ENCODE results near the gene DUSP10. TPM values are rescaled to one million over a fixed set of nuclear protein-coding genes. Genes with fewer than 3 reads are reported as not detected.

The DUSP10 gene
- total and polyA plus RNA-seq, 7 donors = 2.5 to 19.9 (median 11.4) TPM

DNA sequence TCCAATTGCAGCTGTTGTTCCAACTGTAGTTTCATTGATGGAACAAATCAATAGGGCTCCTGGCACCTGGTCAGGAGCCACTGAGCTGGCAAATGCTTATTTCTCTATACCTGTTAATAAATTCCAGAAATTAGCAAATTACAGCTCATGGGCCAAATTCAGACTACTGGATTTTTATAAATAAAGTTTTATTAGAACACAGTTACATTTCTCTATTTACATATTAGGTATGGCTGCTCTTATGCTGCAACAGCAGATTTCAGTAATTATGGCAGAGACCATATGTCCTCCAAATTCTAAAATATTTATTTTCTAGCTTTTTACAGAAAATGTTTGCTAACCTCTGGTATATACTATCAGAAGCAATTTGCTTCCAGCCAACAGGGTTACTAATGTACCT, 47.8 kb downstream of the DUSP10 start:
- H3K4me1 ChIP-seq = peaks cover 0 to 26% (median 9%) of the 10 kb centered on the region in 4 donors
- H3K36me3 ChIP-seq = no peaks in the 10 kb centered on the region
- intact Hi-C loops (cut with DNase I) = no loop called here
- H3K27ac ChIP-seq = no peak overlapping the region
- no peaks in the 10 kb centered on the region for H3K27me3 ChIP-seq
- DNase-seq = no peak
- TF ChIP-seq POLR2AphosphoS5 (IDR thresholded peaks at IDR 0.05) (no peak), CTCF (IDR thresholded peaks at IDR 0.05) (no peak), POLR2A (IDR thresholded peaks at IDR 0.05) (no peak), EP300 (IDR thresholded peaks at IDR 0.05) (no peak)
- H3K4me3 ChIP-seq = no peak overlapping the region
- H3K9me3 ChIP-seq = peaks cover 0 to 3% (median 0%) of the 10 kb centered on the region in 4 donors

DNA sequence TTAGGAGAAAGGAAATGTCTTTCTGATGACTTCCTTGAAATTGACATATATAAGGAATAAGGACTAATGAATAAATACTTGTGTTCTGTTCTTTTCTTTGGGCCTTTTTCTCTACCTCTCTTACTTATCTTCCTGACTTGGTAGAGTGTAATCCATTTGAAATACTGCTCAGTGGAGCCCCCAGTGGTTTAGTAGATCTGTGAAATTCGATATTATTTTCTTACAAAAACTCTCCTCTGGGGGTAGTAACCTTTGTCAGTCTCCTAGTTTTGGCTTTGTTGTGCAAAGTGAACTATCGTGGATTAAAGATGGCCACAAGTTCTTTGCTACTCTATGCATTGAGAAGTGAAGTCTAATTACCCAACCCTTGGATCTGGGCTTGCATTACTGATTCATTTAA, 48.8 kb downstream of the DUSP10 start:
- H3K36me3 ChIP-seq = no peaks in the 10 kb centered on the region
- H3K27ac ChIP-seq = no peak overlapping the region
- no peak for DNase-seq
- intact Hi-C loops (cut with DNase I) = no loop called here
- WGBS, 2 donors = 76 to 88% methylated on average over 2 of the region's 2 CpGs
- H3K4me3 ChIP-seq = no peak overlapping the region
- TF ChIP-seq POLR2AphosphoS5 (IDR thresholded peaks at IDR 0.05) = no peak
- TF ChIP-seq POLR2A (IDR thresholded peaks at IDR 0.05) = no peak
- TF ChIP-seq CTCF (IDR thresholded peaks at IDR 0.05) = no peak
- no peak for TF ChIP-seq EP300 (IDR thresholded peaks at IDR 0.05)
- no peaks in the 10 kb centered on the region for H3K27me3 ChIP-seq
- peaks cover 0 to 20% (median 8%) of the 10 kb centered on the region in 4 donors for H3K4me1 ChIP-seq
- H3K9me3 ChIP-seq = peaks cover 0 to 3% (median 0%) of the 10 kb centered on the region in 4 donors

GRCh38 chr1:221692643-221693042, 49.2 kb downstream of the DUSP10 start:
- Histone ChIP-seq H3K9me3 (peaks cover 0 to 3% (median 0%) of the 10 kb centered on the region in 4 donors), H3K36me3 (no peaks in the 10 kb centered on the region), H3K27ac (no peak overlapping the region), H3K4me3 (no peak overlapping the region), H3K27me3 (no peaks in the 10 kb centered on the region), H3K4me1 (peaks cover 0 to 15% (median 7%) of the 10 kb centered on the region in 4 donors)
- DNase-seq = no peak
- intact Hi-C loops (cut with DNase I) = no loop called here
- no peak for TF ChIP-seq EP300 (IDR thresholded peaks at IDR 0.05)
- no peak for TF ChIP-seq CTCF (IDR thresholded peaks at IDR 0.05)
- no peak for TF ChIP-seq POLR2AphosphoS5 (IDR thresholded peaks at IDR 0.05)
- TF ChIP-seq POLR2A (IDR thresholded peaks at IDR 0.05) = no peak
- WGBS, 2 donors = 72 to 92% methylated on average over 2 of the region's 2 CpGs

DNA sequence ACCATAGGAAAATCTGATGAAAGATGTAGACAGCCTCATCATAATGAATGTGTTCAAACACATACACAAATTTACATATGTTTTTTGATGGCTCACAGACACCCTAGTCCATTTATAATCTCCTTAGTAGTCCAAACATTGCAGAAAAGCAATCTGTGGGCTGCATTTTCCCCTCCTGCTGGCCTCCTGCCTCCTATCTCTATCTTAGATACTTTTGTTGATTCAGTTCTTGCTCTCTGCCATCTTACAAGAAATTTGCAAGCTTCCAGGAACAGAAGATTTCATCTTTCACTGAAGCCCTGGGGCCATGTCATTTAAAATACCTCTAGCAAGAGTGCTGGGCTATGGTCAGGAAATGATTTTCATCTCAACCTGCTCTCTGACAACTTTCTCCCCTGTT, 50.6 kb downstream of the DUSP10 start:
- Histone ChIP-seq H3K4me3 (no peak overlapping the region), H3K27me3 (no peaks in the 10 kb centered on the region), H3K9me3 (peaks cover 0 to 3% (median 0%) of the 10 kb centered on the region in 4 donors), H3K27ac (no peak overlapping the region), H3K4me1 (peaks cover 0 to 7% (median 4%) of the 10 kb centered on the region in 4 donors), H3K36me3 (no peaks in the 10 kb centered on the region)
- DNase-seq = no peak
- intact Hi-C loops (cut with DNase I) = no loop called here
- no peak for TF ChIP-seq CTCF (IDR thresholded peaks at IDR 0.05)
- TF ChIP-seq EP300 (IDR thresholded peaks at IDR 0.05) = no peak
- TF ChIP-seq POLR2A (IDR thresholded peaks at IDR 0.05) = no peak
- no peak for TF ChIP-seq POLR2AphosphoS5 (IDR thresholded peaks at IDR 0.05)

- TF ChIP-seq POLR2A (IDR thresholded peaks at IDR 0.05) = no peak
- TF ChIP-seq CTCF (IDR thresholded peaks at IDR 0.05) = no peak
- TF ChIP-seq POLR2AphosphoS5 (IDR thresholded peaks at IDR 0.05) = no peak
- no peak for TF ChIP-seq EP300 (IDR thresholded peaks at IDR 0.05)
- Histone ChIP-seq H3K9me3 (peaks cover 0 to 3% (median 0%) of the 10 kb centered on the region in 4 donors), H3K36me3 (no peaks in the 10 kb centered on the region), H3K4me1 (peaks cover 0 to 3% (median under 1%) of the 10 kb centered on the region in 4 donors), H3K27me3 (no peaks in the 10 kb centered on the region), H3K4me3 (no peak overlapping the region), H3K27ac (no peak overlapping the region)
- 66 to 91% methylated on average over 1 of the region's 1 CpG for WGBS, 2 donors
- DNase-seq = no peak
- intact Hi-C loops (cut with DNase I) = no loop called here
Measured at GRCh38 chr1:221690858-221691257, 51.0 kb downstream of the DUSP10 start.
